ENCODE results near the gene BLOC1S1.

Gene BLOC1S1

DNA sequence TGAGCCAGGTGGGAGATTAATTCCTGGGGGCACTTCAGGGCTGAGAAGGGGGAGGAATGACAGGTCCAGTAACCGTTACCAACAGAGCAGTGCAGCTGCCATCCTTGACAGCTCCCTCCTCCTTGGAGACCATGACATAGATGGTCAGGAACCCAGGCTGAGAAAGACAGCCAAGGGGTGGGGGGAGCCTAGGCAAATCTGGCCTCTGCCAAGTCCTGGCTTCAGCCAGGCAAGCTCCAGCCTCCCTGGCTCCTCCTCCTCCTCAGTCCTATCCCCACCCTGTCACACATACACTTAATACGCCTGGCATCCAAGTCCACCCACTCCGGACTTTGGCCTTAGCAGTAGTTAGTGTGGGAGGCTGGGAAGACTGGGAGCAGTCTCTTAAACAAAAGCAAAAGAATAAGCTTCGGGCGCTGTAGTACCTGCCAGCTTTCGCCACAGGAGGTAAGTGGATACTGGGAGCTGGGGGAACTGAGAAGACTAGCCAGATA is 4.3 kb downstream of the BLOC1S1 start, which contains the start of gene RDH5:
RDH5 (plus strand) TSS at position 323 of the 494 bp plus-strand sequence. CDS start 792 bp downstream, outside the sequence.
- TF ChIP-seq JUND (IDR thresholded peaks at IDR 0.05; ENCODE audit: low read depth), result no peak
- in situ Hi-C loops (cut with HindIII; ENCODE audit: low pct_unique_long_range_greater_than_20kb, low sequenced_read_pairs), result no loop called here
- DNase-seq (ENCODE audit: low read depth in 1 of 2, low spot score in 1 of 2), result no peak

DNA sequence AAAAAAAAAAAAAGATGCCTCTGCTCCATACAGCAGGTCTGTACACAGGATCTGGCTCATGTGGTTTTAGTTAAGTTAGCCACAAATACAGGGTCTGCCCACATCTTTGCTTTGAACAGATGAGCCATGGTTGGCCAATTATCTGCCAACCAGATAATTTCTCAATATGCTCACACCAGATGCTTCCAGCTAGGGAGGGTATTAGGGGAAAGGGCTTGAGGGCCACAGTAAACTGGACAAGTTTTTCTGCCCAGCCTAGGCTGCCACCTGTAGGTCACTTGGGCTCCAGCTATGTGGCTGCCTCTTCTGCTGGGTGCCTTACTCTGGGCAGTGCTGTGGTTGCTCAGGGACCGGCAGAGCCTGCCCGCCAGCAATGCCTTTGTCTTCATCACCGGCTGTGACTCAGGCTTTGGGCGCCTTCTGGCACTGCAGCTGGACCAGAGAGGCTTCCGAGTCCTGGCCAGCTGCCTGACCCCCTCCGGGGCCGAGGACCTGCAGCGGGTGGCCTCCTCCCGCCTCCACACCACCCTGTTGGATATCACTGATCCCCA is 5.1 kb downstream of the BLOC1S1 start:
- no peak for TF ChIP-seq JUND (IDR thresholded peaks at IDR 0.05; ENCODE audit: low read depth)
- DNase-seq (ENCODE audit: low read depth in 1 of 2, low spot score in 1 of 2), result peak; percentile 85 to 91
- in situ Hi-C loops (cut with HindIII; ENCODE audit: low pct_unique_long_range_greater_than_20kb, low sequenced_read_pairs), result no loop called here

DNA sequence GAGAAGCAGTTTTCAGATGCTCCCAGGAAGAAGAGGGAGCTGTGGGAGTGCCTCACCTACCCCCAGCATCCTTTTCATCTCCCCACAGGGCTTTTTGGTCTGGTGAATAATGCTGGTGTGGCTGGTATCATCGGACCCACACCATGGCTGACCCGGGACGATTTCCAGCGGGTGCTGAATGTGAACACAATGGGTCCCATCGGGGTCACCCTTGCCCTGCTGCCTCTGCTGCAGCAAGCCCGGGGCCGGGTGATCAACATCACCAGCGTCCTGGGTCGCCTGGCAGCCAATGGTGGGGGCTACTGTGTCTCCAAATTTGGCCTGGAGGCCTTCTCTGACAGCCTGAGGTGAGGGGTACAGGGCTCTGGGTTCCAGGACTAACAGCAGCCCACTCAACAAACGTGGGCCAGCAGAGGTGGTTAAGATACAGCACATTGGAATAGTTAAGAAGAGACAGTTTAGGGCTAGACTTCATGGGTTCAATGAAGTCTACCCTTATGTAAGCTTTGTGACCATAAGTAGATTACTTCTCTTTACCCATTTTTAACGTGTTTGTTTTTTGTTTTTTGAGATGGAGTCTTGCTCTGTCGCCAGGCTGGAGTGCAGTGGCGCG is 5.9 kb downstream of the BLOC1S1 start:
- in situ Hi-C loops (cut with HindIII; ENCODE audit: low pct_unique_long_range_greater_than_20kb, low sequenced_read_pairs), result no loop called here
- no peak for DNase-seq (ENCODE audit: low read depth in 1 of 2, low spot score in 1 of 2)
- TF ChIP-seq JUND (IDR thresholded peaks at IDR 0.05; ENCODE audit: low read depth), result no peak

- in situ Hi-C loops (cut with HindIII; ENCODE audit: low pct_unique_long_range_greater_than_20kb, low sequenced_read_pairs), result no loop called here
- no peak for TF ChIP-seq JUND (IDR thresholded peaks at IDR 0.05; ENCODE audit: low read depth)
- DNase-seq (ENCODE audit: low read depth in 1 of 2, low spot score in 1 of 2), result no peak
These were observed 7.1 kb downstream of the BLOC1S1 start for GRCh38 chr12:55722948-55723347.

DNA sequence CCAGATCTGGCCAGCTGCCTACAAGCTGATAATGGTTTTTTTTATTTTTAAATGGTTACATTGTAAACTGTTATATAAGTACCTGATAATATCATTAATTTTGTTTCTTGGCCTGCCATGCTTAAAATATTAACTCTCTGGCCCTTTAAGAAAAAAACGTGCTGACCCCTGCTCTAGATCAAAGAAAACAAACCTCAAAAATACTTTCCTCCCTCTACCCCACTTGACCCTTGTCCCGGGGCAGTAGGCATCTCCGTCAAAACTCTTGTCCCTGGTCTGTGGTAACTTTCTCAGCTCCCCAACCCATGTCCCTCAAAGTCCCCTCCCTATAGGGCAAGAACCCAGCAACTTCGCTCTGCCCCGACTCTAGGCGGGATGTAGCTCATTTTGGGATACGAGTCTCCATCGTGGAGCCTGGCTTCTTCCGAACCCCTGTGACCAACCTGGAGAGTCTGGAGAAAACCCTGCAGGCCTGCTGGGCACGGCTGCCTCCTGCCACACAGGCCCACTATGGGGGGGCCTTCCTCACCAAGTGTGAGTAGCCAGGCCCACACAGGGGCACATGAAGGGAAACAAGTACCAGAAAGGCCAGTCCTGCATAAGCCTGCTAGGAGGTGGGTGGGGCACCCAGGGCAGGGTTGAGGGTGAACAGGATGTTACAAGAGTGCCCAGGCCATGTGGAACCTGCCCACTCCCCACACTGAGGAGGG is 7.8 kb downstream of the BLOC1S1 start:
- in situ Hi-C loops (cut with HindIII; ENCODE audit: low pct_unique_long_range_greater_than_20kb, low sequenced_read_pairs), result no loop called here
- no peak for TF ChIP-seq JUND (IDR thresholded peaks at IDR 0.05; ENCODE audit: low read depth)

DNA sequence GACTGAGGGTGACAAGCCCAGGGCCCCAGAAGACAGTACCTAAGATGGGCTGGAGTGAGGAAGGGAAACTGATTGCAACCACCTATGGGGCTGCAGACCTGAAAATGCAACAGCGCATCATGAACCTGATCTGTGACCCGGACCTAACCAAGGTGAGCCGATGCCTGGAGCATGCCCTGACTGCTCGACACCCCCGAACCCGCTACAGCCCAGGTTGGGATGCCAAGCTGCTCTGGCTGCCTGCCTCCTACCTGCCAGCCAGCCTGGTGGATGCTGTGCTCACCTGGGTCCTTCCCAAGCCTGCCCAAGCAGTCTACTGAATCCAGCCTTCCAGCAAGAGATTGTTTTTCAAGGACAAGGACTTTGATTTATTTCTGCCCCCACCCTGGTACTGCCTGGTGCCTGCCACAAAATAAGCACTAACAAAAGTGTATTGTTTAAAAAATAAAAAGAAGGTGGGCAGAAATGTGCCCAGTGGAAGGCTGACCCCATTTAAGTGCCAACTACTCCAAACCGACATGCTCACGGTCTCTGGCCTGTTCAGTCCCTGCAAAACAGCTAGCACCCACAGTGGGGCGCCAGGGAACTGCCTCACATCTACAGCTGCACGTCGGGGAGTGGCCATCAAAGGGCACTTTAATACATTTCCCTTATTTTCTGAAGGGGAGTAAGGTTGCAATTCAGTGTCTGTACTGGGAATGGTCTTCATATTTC is 8.5 kb downstream of the BLOC1S1 start:
- no peak for TF ChIP-seq JUND (IDR thresholded peaks at IDR 0.05; ENCODE audit: low read depth)
- in situ Hi-C loops (cut with HindIII; ENCODE audit: low pct_unique_long_range_greater_than_20kb, low sequenced_read_pairs), result no loop called here

More for the DNA sequence above, 7.8 kb downstream of the BLOC1S1 start:
- no peak for DNase-seq (ENCODE audit: low read depth in 1 of 2, low spot score in 1 of 2)

GRCh38 chr12:55724940-55725309 is 9.1 kb downstream of the BLOC1S1 start:
- in situ Hi-C loops (cut with HindIII; ENCODE audit: low pct_unique_long_range_greater_than_20kb, low sequenced_read_pairs), result no loop called here

More for the DNA sequence above, 8.5 kb downstream of the BLOC1S1 start:
- DNase-seq (ENCODE audit: low read depth in 1 of 2, low spot score in 1 of 2), result peak in 1 of 2 experiments; percentile 82

GRCh38 chr12:55725556-55725955 is 9.7 kb downstream of the BLOC1S1 start:
- TF ChIP-seq JUND (IDR thresholded peaks at IDR 0.05; ENCODE audit: low read depth), result no peak
- no peak for DNase-seq (ENCODE audit: low read depth in 1 of 2, low spot score in 1 of 2)
- in situ Hi-C loops (cut with HindIII; ENCODE audit: low pct_unique_long_range_greater_than_20kb, low sequenced_read_pairs), result no loop called here

More at GRCh38 chr12:55724940-55725309, 9.1 kb downstream of the BLOC1S1 start:
- DNase-seq (ENCODE audit: low read depth in 1 of 2, low spot score in 1 of 2), result no peak
- no peak for TF ChIP-seq JUND (IDR thresholded peaks at IDR 0.05; ENCODE audit: low read depth)

DNA sequence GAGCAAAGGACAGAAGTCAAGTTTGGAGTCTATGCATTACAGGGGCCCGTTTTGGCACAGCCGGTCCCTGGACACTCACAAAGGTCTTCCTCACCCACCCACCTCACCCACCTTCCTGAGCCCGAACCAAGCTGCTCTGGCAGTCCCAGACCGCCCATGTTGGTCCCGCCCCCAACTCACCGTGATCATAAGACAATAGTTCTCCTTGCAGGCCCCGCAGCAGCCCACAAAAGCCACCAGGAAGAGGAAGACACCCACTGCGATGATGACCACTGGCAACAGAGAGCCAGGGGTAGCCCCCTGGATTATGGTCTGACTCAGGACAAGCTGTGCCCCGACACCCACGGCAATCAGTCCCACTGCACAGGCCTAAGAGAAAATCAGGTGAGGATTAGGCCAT is 11.1 kb downstream of the BLOC1S1 start:
- DNase-seq (ENCODE audit: low read depth in 1 of 2, low spot score in 1 of 2), result no peak
- in situ Hi-C loops (cut with HindIII; ENCODE audit: low pct_unique_long_range_greater_than_20kb, low sequenced_read_pairs), result no loop called here
- TF ChIP-seq JUND (IDR thresholded peaks at IDR 0.05; ENCODE audit: low read depth), result no peak

- in situ Hi-C loops (cut with HindIII; ENCODE audit: low pct_unique_long_range_greater_than_20kb, low sequenced_read_pairs), result no loop called here
These were observed 11.9 kb downstream of the BLOC1S1 start for GRCh38 chr12:55727643-55728185.

GRCh38 chr12:55728186-55728938 is 12.5 kb downstream of the BLOC1S1 start:
- TF ChIP-seq JUND (IDR thresholded peaks at IDR 0.05; ENCODE audit: low read depth), result no peak
- in situ Hi-C loops (cut with HindIII; ENCODE audit: low pct_unique_long_range_greater_than_20kb, low sequenced_read_pairs), result no loop called here
- peak in 1 of 2 experiments; percentile 73 for DNase-seq (ENCODE audit: low read depth in 1 of 2, low spot score in 1 of 2)

More at GRCh38 chr12:55727643-55728185, 11.9 kb downstream of the BLOC1S1 start:
- no peak for TF ChIP-seq JUND (IDR thresholded peaks at IDR 0.05; ENCODE audit: low read depth)
- peak in 1 of 2 experiments; percentile 55 for DNase-seq (ENCODE audit: low read depth in 1 of 2, low spot score in 1 of 2)

Measured in T47D (cell line).